ENCODE measurements around the gene NNMT.
"Not testable (repeated sequence)": the region's sequence is repeated elsewhere in the genome, so short reads cannot be mapped to it uniquely, and the experiment has no call there.

The NNMT gene

DNA sequence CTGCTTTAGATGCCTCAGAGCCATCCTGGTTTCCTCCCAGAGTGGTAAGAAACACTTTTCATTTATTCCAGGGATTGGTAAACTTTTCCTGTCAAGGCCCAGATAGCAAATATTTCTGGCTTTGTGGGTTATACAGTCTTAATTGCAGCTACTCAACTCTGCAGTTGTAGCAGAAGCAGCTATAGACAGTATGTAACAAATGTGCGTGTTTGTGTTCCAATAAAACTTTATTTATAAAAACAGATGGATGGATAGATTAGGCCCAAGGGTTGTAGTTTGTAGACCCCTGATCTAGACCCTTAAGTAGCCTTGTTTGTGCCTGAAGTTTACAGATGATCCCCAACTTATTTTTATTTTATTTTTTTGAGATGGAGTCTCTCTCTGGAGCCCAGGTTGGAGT, 17.9 kb downstream of the NNMT start:
- DNase-seq = no peak

DNA sequence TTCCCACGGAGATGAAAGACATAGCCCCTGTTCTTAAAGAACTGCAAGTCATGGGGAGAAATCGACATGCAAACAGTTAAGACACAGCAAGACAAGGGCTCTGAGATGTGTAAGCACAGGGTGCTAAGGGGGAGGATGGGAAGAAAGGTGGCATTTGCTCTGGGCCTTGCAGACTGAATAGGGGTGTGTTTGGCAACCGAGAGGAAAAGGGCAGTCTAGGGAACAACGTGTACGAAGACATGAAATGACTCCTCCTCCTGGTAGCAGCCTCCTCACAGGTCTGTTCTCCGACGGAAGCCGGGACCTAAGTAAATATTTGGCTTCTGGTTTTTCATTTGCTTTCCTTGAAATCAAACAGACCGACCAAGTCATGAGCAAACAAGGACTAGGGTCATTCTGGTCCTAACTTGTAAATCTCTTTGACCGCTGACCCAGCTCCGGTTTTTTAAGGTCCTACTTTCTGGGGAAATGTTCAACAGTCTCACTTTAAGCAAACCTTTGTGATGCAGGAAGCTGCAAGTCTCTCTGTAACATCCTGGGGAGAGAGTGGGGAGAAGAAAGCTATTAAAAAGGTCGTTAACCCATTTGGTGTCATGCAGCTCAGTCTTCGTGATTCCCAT, 19.7 kb downstream of the NNMT start:
- DNase-seq = no peak

DNA sequence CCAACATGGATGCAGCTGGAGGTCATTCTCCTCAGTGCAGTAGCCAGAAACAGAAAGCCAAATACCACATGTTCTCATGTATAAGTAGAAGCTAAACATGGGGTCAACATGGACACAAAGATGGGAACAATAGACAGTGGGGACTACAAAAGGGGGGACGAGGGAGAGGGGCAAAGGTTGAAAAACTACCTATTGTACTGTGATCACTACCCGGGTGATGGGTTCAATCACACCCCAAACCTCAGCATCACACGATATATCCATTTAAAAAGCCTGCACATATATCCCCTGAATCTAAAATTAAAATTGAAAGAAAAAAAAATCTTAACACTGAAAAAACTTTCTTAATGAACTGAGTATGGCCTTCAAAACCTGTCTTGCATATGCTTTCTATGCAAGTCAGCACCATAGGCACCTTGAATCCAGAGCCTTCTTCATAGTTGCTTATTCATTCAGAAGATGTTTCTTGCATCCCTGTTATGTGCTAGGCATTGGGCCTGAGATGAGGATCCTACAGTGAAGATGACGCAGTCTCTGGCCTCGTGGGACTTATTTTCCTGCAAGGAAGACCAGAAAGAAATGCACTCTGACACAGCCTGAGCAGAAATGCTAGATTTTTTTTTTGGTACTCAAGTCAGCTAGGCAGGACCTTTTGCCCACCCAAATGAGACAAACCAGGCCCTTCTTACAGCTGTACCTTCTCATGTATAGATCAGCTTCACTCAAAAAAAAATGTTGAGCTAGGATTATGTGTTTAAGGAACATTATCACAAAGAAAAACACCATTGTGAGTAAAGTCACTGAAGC, 21.0 kb downstream of the NNMT start:
- DNase-seq = no peak

DNA sequence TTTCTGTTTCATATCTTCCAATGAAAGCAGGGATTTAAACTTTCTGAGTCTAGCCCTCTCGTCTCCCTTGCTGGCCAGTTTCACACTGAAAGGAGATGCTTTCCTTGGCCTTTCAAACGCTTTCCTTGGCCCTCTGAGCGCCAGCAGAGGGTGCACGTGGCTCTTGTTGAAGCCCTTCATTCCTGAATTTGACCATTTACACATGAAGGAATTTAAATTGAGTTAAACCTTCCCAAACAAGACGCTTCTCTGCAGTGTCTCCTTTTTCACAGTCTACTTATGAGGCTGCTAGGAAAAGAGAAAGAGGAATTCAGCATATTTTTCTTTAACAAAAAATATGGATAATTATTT, 21.6 kb downstream of the NNMT start:
- DNase-seq = no peak

DNA sequence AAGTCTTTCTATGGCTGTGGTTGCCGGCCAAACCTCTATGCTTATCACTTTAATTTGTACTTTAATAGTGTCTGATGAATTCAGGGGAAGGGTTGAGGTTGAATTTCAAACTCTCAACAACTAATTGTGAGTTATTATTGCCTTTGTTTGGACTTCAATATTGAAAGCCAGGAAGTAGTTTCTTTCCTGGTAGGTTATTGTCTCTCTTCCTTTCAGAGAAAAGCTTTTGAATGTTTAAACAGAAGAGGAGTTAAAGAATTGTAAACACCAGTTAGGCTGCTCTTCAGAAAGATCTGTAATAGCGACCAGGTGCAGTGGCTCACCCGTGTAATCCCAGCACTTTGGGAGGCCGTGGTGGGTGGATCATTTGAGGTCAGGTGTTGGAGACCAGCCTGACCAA, 22.2 kb downstream of the NNMT start:
- peak; percentile 69 for DNase-seq

DNA sequence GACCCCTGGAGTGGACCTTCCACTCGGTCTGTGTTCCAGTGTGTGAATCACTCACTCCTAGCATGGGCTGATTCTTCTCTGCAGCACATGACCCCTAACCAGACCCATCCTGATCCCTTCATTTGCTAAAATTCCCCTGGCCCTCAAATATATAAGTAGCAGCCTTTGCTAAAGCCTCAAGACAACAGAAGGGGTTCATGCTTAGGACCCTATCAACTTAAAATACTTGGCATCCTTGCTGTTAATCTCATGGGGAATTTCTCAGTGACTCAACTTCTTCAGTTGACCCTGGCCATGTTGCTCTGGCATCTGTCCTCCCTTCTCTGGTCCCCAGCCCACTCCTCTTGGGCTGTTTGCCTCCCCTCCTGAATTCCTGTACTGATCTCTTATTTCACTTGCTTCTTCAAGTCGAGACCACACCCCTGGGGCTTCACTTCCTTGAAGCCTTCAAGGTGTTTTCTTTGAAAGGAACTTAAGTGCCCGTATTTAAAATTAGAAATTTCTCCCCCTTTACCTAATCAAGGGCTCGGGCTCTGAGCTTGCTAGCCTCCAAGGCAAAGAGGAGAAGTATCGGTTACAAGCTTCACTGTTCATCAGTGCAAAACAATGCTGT, 23.6 kb downstream of the NNMT start:
- DNase-seq = no peak

DNA sequence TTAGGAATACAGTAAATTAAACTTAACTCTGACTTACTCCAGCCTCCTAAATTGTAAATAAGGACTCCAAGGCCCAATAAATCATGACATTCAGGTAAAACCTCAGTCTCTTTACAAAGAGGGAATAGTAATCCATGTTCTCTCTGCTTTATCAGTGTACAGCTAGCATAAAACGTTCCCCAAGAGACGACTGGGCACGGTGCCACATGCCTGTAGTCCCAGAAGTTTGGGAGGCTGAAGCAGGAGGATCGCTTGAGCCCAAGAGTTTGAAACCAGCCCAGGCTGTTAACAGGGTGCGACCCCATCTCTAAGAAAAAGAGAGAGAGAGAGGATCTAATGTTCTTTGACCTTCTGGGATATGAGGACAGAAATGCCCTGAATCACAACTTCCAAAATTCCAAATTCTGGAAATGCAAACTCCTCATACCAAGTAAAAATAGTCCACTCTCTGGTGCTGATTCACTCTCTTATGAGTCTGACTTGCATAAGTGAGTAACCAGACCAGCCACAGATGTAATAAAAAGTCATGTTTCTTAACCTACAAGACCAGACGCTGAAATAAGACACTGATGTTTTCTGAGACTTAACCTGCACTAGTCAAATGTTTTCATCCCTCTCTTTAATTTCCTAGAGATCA, 25.5 kb downstream of the NNMT start:
- DNase-seq = no peak

DNA sequence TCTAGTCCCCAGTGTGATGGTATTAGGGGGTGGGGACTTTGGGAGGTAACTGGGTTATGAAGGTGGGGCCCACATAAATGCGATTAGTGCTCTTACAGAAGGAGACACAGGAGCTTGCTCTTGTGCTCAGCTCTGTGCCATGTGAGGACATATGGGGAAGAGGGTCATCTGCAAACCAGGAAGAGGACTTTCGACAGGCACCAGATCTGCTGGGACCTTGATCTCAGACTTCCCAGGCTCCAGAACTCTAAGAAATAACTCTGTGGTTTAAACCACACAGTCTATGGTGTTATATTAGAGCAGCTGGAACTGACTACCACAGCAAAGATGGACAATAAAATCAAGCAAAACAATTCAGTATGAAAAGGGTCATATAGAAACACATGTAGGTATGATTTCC, 26.7 kb downstream of the NNMT start:
- DNase-seq = no peak

DNA sequence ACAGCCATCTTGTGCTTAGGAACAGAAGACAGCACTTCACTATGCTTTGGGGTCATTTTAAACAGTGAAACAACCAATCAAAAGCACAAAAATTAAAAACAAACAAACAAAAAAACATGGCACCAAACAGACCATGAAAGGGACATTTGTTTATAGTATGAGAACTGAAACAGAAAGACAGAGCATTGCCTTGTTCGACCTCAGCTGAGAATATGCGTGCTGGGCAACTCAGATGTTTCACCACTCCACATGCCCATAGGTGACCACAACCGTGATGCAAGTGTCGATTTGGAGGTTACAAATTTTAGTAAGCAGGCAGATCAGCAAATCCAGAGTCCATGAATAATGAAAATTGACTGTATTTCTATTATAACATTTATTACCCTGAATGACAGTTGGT, 30.0 kb downstream of the NNMT start:
- DNase-seq = no peak

DNA sequence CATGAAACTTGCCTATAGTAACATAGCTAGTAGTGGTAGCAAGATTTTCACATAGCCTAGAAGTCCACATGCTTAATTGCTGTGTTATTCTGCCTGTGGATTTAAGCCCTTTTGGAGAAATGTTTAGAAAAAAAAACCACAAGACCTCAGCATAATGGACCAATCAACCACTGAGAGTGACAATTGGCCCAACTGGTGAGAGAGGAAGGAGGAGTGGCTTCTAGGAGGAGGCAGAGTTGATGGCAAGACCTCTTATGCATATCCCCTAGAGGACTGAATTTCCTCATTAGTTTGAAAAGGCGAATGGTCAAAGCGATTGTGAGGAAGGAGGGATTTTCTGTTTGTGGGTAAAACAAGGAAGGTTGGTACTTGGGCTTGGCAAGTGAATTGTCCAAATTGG, 30.6 kb downstream of the NNMT start:
- no peak for DNase-seq

DNA sequence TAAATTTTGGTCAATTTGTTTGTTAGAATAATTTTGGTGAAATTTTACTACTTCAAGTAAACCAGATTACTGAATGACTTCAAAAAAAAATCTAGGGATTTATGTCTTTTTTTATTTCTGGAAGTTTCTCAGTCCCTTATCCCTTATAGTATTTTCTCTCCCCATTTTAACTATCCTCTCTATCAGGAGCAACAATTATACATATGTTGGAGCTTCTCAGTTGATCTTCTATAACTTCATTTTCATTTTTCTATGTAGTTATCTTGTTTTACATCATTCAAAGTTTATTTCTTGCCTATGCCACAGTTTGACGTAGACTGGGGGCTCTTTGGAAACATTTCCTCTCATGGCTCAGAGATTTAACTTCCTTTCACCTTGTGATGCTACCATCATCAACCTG, 34.2 kb downstream of the NNMT start:
- DNase-seq = no peak

DNA sequence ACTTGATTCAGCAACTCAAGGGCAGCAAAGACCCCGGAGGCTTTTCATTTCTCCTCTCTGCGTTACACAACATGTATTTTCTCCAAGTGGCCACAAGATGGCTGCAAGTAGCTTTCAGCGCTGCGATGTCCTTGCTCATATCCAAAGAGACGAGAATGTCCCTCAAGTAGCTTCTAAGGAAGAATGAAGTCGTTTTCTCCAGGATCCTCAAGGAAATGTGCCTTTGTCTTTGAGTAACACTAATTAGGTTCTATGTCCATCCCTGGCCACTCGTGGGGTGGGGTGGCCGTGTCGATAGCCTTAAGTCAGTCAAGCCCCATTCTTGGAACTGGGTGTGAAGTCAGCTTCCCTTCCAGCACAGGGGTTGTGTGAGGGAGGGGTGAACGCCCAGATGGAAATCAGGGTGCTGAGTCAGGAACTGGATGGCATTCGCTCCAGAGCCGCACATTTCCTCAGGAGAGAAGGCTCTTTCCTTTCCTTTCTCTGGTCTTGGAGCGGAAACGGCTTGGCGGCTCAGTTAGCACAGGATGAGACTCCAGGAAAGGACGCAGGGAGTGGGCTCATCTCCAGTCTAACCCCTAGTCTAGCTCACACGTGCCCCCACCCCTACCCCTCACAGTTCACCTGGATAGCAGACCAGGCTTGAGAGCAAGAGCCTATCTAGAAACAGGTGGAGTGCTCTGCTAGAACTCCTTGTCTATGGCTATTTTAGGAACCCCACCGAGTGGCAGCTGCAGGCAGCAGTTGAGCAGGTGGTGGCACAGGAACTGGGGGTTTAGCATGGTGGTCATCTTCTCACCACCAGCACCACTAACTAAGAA, 44.3 kb downstream of the NNMT start:
- DNase-seq = peak; percentile 28

DNA sequence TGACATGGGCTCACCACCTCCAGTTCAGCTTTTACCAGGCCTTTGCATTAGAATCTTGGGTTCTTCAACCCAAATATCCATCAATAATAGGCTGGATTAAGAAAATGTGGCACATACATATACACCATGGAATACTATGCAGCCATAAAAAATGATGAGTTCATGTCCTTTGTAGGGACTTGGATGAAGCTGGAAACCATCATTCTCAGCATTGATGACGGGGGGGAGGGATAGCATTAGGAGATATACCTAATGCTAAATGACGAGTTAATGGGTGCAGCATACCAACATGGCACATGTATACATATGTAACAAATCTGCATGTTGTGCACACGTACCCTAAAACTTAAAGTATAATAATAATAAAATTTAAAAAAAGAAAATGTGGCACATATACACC, 45.5 kb downstream of the NNMT start:
- not testable (repeated sequence) for DNase-seq

DNA sequence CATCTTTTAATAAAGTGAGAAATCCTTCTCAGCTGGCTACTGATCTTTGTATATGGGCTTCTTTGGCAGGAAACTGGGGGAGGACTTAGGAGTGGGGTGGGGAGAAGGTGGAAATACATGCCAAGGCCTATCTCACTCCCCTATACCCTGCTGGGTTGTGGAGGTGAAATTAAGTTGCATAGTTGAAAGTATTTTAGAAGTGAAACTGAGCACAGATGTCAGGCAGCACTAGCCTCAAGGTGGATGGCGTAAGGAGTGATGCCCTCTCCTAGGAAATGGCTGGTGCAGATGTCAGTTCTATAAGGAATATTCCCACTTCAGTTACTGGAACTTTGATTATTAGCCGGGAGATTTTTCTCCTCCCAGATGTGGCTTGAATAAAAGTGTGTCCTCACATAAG, 46.3 kb downstream of the NNMT start:
- DNase-seq = no peak

DNA sequence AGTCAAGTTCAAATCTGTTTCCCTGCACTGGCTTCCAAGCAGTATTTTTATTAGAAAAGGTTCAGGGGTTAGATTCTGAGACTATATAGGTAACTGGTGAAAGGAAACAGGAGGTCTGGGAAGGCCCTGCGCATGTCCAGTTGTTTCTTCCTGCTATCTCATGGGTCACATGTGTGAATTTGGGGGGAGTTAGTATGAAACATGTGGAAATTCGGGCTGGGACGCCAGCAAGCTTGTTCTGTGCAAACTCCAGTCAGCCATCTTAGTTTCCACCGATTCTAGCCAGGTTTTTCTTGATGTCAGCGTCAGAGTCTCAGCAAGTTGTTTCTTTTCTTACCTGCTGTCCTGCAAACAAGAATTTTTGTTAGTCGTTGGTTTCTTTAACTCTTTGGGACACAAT, 46.8 kb downstream of the NNMT start:
- no peak for DNase-seq

DNA sequence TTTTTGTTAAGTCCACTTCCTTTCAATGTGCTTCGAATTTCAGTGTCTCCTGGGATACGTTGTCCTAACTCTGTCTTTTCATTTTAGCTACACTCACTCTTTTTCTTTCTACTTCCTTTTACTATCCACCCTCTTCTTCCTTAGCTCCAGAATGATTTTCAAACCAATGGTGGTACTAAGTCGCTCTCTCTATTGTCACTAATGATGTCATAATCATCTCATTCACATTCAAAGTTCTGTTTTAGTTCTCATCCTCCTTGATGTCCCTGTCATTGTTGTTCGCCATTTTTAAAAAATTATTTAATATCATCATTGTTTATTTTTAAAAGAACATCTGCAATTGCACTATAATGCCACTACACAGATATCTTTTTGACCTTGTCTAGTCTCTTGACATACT, 47.3 kb downstream of the NNMT start:
- no peak for DNase-seq

DNA sequence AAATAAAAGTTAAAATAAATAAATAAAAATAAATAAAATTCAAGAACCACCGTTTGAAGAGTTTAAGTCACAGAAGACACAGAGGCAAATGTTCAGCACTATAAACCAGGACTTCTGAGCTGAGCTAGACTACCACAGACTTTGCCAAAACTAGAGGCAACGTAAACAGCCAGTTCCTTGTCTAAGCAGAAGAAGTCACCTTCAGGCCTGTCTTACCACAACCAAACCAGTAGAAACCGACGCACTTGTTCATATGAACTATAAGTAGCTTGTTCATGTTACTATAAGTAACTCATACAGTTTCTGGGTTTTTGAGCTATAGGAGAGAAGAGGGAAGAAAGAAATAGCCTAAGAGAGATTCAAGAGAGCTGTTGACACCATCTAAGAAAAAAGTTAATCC, 48.3 kb downstream of the NNMT start:
- no peak for DNase-seq

DNA sequence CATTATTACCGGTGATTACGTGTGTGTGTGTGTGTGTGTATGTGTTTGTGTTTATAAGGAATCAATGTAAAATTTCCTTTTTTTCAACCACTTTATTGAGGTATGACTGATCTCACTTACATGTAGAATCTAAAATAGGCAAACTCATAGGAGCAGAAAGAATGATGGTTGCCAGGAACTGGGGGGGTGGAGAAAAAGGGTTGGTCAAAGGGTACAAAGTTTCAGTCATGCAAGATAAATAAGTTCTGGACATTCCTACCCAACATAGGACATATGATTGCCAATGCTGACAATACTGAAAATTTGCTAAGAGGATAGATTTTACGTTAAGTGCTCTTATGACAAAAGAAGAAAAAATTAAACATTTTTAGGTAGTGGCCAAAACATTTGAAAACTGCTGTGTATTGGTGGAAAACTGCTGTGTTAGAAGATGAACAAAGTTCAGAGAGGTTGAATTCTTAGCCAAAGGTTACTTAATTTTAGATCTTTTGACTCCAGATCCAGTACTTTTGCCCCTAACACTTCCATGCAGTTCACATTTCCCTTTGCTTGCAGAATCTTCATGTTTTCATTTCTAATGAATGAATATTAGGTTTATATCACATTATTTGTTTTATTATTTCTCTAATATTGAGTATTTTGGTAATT, 49.5 kb downstream of the NNMT start:
- DNase-seq = no peak

DNA sequence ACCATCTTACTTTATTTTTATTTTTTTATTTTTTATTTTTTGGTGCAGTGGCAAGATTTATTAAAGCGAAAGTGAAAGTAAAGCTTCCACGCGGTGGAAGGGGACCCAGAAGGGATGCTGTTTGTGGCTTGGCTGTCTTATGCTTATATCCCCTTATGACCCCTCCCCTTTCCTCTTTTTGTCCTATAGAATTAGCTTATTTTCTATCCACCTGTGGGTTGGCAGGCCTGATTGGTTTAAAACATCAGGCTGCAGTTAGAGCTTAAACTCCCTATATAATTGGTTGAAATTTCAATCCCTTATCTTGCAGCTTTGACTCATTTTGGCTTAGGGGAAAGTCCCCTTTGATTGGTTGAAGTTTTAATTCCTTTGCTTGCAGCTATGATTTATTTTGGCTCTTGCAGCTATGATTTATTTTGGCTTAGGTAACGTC, 50.5 kb downstream of the NNMT start:
- DNase-seq = no peak

DNA sequence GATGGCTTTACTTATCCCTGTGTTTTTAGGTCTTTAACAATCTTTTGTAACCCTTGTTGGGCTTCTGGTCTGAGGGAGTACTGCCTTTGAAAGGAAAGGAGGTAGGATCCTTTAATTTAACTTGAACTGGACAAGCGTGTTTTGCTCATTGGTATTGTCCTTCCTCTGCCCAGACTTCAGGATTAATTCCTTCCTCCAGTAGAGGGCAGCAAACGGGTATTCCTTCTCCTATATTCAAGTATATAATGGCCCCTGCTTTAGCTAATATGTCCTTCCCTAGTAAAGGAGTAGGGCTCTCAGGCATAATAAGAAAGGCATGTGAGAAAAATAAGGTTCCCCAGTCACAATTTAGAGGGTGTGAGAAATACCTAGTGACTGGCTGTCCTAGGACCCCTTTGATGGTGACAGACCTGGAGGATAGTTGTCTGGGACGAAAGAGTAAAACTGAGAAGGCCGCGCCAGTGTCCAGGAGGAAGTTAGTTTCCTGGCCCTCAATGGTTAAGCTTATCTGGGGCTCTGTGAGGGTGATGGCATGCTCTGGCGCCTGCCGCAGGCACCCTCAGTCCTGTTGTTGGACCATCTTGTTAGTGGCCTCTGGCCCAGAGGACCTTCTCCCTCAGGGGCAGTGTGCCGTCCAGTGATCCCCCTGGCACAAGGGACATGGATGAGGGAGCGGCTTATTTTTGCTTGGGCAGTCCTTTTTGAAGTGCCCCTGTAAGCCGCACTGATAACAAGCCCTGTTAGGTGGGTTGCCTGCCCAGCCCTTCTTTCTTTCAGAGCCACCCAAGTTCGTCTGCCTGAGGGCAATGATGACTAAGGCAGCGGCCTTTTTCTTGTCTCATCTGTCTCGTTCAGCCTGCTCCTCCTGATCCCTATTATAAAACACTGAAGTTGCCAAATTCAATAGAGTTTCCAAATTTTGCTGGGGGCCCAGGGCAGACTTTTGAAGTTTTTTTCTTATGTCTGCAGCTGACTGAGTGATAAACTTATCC, 52.3 kb downstream of the NNMT start:
- DNase-seq = peak; percentile 8

DNA sequence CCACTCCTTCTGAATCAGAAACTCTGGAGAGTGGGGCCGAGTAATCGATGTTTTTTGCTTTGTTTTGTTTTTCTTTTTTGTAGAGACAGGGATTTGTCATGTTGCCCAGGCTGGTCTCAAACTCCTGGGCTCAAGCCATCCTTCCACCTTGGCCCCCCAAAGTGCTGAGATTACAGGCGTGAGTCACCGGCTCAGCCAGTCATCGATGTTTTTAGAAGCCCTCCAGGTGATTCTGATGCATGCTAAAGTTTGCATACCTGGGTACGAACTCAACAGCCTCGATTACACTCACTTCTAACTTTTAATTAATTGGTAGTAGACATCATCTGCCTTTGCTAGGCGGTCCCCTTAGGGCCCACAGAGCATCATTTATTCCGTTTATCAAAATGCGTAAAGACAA, 53.8 kb downstream of the NNMT start:
- DNase-seq = no peak

All from NCI-H1417 treated with DMSO at 0.1 percent for 48 hours (cell line).